ENCODE results near the gene KRTAP19-5. TPM values are rescaled to one million over a fixed set of nuclear protein-coding genes. Genes with fewer than 3 reads are reported as not detected.
"Not testable (repeated sequence)": the region's sequence is repeated elsewhere in the genome, so short reads cannot be mapped to it uniquely, and the experiment has no call there.

The KRTAP19-5 gene
- total RNA-seq: not detected in 2 replicates

DNA sequence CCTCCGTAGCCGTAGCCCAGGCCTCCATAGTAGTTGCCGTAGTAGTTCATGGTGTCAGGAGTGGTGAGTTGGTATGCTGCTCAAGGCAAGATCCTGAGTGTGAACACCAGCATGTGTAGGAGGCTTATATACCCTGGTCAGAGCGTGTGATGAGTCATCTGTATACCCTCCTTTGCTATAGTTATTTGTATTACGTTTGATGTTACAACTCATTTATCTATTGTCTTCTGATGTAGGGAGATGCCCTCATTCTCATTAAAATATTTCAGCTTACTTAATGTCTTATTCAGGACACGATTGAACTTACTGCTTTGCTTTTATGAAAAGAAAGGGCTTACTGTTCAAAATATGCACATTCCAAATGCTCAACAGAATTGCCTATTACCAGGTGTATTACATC lies at the start of gene KRTAP19-5:
TSS of gene KRTAP19-5 (minus strand) at position 101 of the 400 bp plus-strand sequence. CDS start at position 50, 51 bp downstream.
- intact Hi-C loops (cut with micrococcal nuclease): no loop called here
- no peaks in the 10 kb centered on the region for H3K36me3 Mint-ChIP-seq (ENCODE audit: low read depth)
- H3K9me3 Mint-ChIP-seq: no peaks in the 10 kb centered on the region
- no peak within 1 kb of the TSS for H3K4me3 Mint-ChIP-seq
- H3K4me1 Mint-ChIP-seq (ENCODE audit: low read depth): no peaks in the 10 kb centered on the region
- no peak for DNase-seq (ENCODE audit: low spot score)
- no peaks in the 10 kb centered on the region for H3K27me3 Mint-ChIP-seq (ENCODE audit: insufficient read depth)
- H3K27ac Mint-ChIP-seq: no peak within 1 kb of the TSS

DNA sequence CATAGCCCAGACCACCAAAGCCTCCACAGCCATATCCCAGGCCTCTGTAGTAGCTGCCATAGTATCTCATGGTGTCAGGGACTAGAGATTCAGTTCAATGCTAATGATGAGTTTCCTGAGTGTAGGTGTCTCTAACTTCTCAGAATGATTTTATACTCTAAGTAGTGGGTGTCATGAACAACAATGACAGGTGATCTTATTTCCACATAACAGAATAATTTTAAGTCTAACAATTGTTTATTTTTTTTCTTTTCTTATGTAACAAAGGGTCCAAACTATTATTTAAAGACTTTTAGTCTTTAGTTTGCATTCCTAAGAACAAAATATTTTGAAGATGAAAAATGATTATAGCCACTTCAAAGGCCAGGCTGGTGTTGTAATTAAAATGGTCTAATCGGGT lies 39.8 kb upstream of the KRTAP19-5 start, which contains the start of gene KRTAP19-6:
TSS of gene KRTAP19-6 (minus strand) at position 101 of the 400 bp plus-strand sequence. CDS start at position 70, 31 bp downstream.
- H3K9me3 Mint-ChIP-seq: peaks cover 3% of the 10 kb centered on the region
- no peak for DNase-seq (ENCODE audit: low spot score)
- no peak within 1 kb of the TSS for H3K27ac Mint-ChIP-seq
- no peak within 1 kb of the TSS for H3K4me3 Mint-ChIP-seq
- intact Hi-C loops (cut with micrococcal nuclease): no loop called here
- no peaks in the 10 kb centered on the region for H3K27me3 Mint-ChIP-seq (ENCODE audit: insufficient read depth)
- no peaks in the 10 kb centered on the region for H3K4me1 Mint-ChIP-seq (ENCODE audit: low read depth)
- H3K36me3 Mint-ChIP-seq (ENCODE audit: low read depth): no peaks in the 10 kb centered on the region

DNA sequence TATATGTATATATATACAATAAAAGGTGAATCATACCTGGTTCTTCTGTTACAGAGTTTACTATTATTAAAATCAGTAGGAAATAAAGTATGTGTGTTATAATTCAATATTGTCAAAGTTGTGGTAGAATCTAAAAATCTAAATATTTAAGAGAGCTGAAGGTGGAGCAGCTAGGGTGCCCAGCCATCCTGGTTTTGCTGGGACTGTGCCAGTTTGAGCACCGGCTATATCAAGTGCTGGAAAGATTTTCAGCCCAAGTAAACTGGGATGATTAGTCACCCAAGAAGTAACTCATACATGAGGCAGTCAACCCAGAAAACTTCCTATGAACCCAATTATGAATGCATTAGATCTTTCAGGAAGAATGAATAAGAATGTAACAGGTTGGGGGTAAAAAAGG lies 16.9 kb upstream of the KRTAP19-5 start:
- Mint-ChIP-seq H3K4me1 (ENCODE audit: low read depth) (no peaks in the 10 kb centered on the region), H3K4me3 (no peak overlapping the region), H3K27ac (no peak overlapping the region), H3K36me3 (ENCODE audit: low read depth) (no peaks in the 10 kb centered on the region), H3K9me3 (no peaks in the 10 kb centered on the region), H3K27me3 (ENCODE audit: insufficient read depth) (no peaks in the 10 kb centered on the region)
- no peak for DNase-seq (ENCODE audit: low spot score)
- intact Hi-C loops (cut with micrococcal nuclease): no loop called here

GRCh38 chr21:30515681-30516080 lies 13.7 kb upstream of the KRTAP19-5 start:
- H3K27ac Mint-ChIP-seq: no peak overlapping the region

DNA sequence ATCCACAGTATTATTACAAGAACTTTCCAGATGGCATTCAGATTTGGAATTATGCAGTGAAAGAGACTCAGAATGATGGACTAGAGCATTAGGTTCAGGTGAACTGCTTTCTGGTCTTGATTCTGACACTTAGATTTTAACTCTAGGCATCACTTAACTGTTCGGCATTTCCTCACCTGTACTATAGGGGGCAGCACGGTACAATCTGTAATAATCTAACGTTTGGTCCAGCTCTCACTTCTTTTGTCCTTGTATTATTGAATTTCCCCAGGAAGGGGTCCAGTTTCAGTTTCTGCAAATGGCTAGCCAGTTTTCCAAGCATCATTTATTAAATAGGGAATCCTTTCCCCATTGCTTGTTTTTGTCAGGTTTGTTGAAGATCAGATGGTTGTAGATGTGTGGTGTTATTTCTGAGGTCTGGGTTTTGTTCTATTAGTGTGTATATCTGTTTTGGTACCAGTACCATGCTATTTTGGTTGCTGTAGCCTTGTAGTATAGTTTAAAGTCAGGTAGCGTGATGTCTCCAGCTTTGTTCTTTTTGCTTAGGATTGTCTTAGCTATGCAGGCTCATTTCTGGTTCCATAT lies 3.8 kb upstream of the KRTAP19-5 start:
- H3K4me3 Mint-ChIP-seq; H3K36me3 Mint-ChIP-seq (ENCODE audit: low read depth); H3K4me1 Mint-ChIP-seq (ENCODE audit: low read depth); H3K9me3 Mint-ChIP-seq; H3K27ac Mint-ChIP-seq; DNase-seq (ENCODE audit: low spot score); H3K27me3 Mint-ChIP-seq (ENCODE audit: insufficient read depth): not testable (repeated sequence)
- intact Hi-C loops (cut with micrococcal nuclease): loop anchor here (1.0 to 2.0 kb wide), 3 partner anchors 228 to 581 kb away; no protein-coding TSS in a partner anchor

More at GRCh38 chr21:30515681-30516080, 13.7 kb upstream of the KRTAP19-5 start:
- Mint-ChIP-seq H3K9me3 (no peaks in the 10 kb centered on the region), H3K36me3 (ENCODE audit: low read depth) (no peaks in the 10 kb centered on the region), H3K4me3 (no peak overlapping the region), H3K27me3 (ENCODE audit: insufficient read depth) (no peaks in the 10 kb centered on the region), H3K4me1 (ENCODE audit: low read depth) (no peaks in the 10 kb centered on the region)
- intact Hi-C loops (cut with micrococcal nuclease): no loop called here
- DNase-seq (ENCODE audit: low spot score): no peak

- H3K4me3 Mint-ChIP-seq: no peak within 1 kb of the TSS
- no peaks in the 10 kb centered on the region for H3K4me1 Mint-ChIP-seq (ENCODE audit: low read depth)
- H3K27ac Mint-ChIP-seq: no peak within 1 kb of the TSS
- H3K9me3 Mint-ChIP-seq: no peaks in the 10 kb centered on the region
- no peak for DNase-seq (ENCODE audit: low spot score)
- H3K36me3 Mint-ChIP-seq (ENCODE audit: low read depth): no peaks in the 10 kb centered on the region
- intact Hi-C loops (cut with micrococcal nuclease): no loop called here
- H3K27me3 Mint-ChIP-seq (ENCODE audit: insufficient read depth): no peaks in the 10 kb centered on the region
Measured at GRCh38 chr21:30497065-30497464, 4.9 kb downstream of the KRTAP19-5 start, which contains the start of gene KRTAP19-4. Gene KRTAP19-4, minus strand, starts transcription at chr21:30497165. Its CDS starts 55 bp downstream, at chr21:30497110.

- Mint-ChIP-seq H3K27ac (no peak within 1 kb of the TSS), H3K9me3 (peaks cover 10% of the 10 kb centered on the region), H3K4me1 (ENCODE audit: low read depth) (no peaks in the 10 kb centered on the region), H3K27me3 (ENCODE audit: insufficient read depth) (no peaks in the 10 kb centered on the region), H3K36me3 (ENCODE audit: low read depth) (no peaks in the 10 kb centered on the region), H3K4me3 (no peak within 1 kb of the TSS)
- no peak for DNase-seq (ENCODE audit: low spot score)
- intact Hi-C loops (cut with micrococcal nuclease): no loop called here
Measured at GRCh38 chr21:30491963-30492428, 9.9 kb downstream of the KRTAP19-5 start, which contains the start of gene KRTAP19-3. Gene KRTAP19-3, minus strand, starts transcription at chr21:30492013. Its CDS starts 56 bp downstream, at chr21:30491957.

GRCh38 chr21:30487336-30487735 lies 14.6 kb downstream of the KRTAP19-5 start, which contains the start of gene KRTAP19-2:
Gene KRTAP19-2, minus strand, starts transcription at chr21:30487436. Its CDS starts 88 bp downstream, at chr21:30487348.
- Mint-ChIP-seq H3K9me3 (peaks cover 26% of the 10 kb centered on the region), H3K4me1 (ENCODE audit: low read depth) (no peaks in the 10 kb centered on the region), H3K27ac (no peak within 1 kb of the TSS), H3K36me3 (ENCODE audit: low read depth) (no peaks in the 10 kb centered on the region), H3K27me3 (ENCODE audit: insufficient read depth) (no peaks in the 10 kb centered on the region), H3K4me3 (no peak within 1 kb of the TSS)
- DNase-seq (ENCODE audit: low spot score): no peak
- intact Hi-C loops (cut with micrococcal nuclease): no loop called here

DNA sequence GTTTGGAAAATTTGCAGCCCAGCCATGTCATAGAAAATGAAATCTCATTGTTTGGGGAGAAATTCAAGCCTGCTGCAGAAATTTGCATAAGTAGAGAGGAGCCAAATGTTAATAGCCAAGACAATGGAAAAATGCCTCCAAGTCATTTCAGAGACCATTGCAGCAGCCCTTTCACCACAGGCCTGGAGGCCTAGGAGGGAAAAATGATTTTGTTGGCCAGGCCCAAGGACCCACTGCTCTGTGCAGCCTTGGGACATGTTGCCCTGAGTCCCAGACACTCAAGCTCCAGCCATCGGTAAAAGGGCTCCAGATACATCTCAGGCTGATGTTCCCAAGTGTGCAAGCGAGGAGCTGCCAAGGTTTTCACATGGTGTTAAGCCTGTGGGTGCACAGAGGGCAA lies 15.8 kb downstream of the KRTAP19-5 start:
- Mint-ChIP-seq H3K9me3 (peaks cover 26% of the 10 kb centered on the region), H3K4me1 (ENCODE audit: low read depth) (no peaks in the 10 kb centered on the region), H3K4me3 (no peak overlapping the region), H3K27me3 (ENCODE audit: insufficient read depth) (no peaks in the 10 kb centered on the region), H3K36me3 (ENCODE audit: low read depth) (no peaks in the 10 kb centered on the region), H3K27ac (no peak overlapping the region)
- no peak for DNase-seq (ENCODE audit: low spot score)
- intact Hi-C loops (cut with micrococcal nuclease): no loop called here

- Mint-ChIP-seq H3K27me3 (ENCODE audit: insufficient read depth) (no peaks in the 10 kb centered on the region), H3K9me3 (peaks cover 17% of the 10 kb centered on the region), H3K27ac (no peak overlapping the region), H3K36me3 (ENCODE audit: low read depth) (no peaks in the 10 kb centered on the region), H3K4me1 (ENCODE audit: low read depth) (no peaks in the 10 kb centered on the region), H3K4me3 (no peak overlapping the region)
- intact Hi-C loops (cut with micrococcal nuclease): no loop called here
- no peak for DNase-seq (ENCODE audit: low spot score)
Measured at GRCh38 chr21:30482130-30482529, 19.8 kb downstream of the KRTAP19-5 start.

GRCh38 chr21:30480145-30480544 lies 21.8 kb downstream of the KRTAP19-5 start, which contains the start of gene KRTAP19-1:
Gene KRTAP19-1, minus strand, starts transcription at chr21:30480367. Its CDS starts 50 bp downstream, at chr21:30480317.
- DNase-seq (ENCODE audit: low spot score): no peak
- H3K27me3 Mint-ChIP-seq (ENCODE audit: insufficient read depth): no peaks in the 10 kb centered on the region
- H3K9me3 Mint-ChIP-seq: peaks cover 2% of the 10 kb centered on the region
- H3K27ac Mint-ChIP-seq: no peak within 1 kb of the TSS
- no peak within 1 kb of the TSS for H3K4me3 Mint-ChIP-seq
- no peaks in the 10 kb centered on the region for H3K36me3 Mint-ChIP-seq (ENCODE audit: low read depth)
- no peaks in the 10 kb centered on the region for H3K4me1 Mint-ChIP-seq (ENCODE audit: low read depth)
- intact Hi-C loops (cut with micrococcal nuclease): no loop called here

- no peaks in the 10 kb centered on the region for H3K4me1 Mint-ChIP-seq (ENCODE audit: low read depth)
- no peak overlapping the region for H3K27ac Mint-ChIP-seq
- no peaks in the 10 kb centered on the region for H3K36me3 Mint-ChIP-seq (ENCODE audit: low read depth)
- no peaks in the 10 kb centered on the region for H3K9me3 Mint-ChIP-seq
- intact Hi-C loops (cut with micrococcal nuclease): no loop called here
- H3K27me3 Mint-ChIP-seq (ENCODE audit: insufficient read depth): no peaks in the 10 kb centered on the region
- H3K4me3 Mint-ChIP-seq: no peak overlapping the region
- DNase-seq (ENCODE audit: low spot score): no peak
Measured at GRCh38 chr21:30479259-30479658, 22.7 kb downstream of the KRTAP19-5 start.

- no peak overlapping the region for H3K4me3 Mint-ChIP-seq
- H3K27ac Mint-ChIP-seq: no peak overlapping the region
- DNase-seq (ENCODE audit: low spot score): no peak
- no peaks in the 10 kb centered on the region for H3K9me3 Mint-ChIP-seq
- no peaks in the 10 kb centered on the region for H3K27me3 Mint-ChIP-seq (ENCODE audit: insufficient read depth)
- intact Hi-C loops (cut with micrococcal nuclease): no loop called here
- no peaks in the 10 kb centered on the region for H3K4me1 Mint-ChIP-seq (ENCODE audit: low read depth)
- H3K36me3 Mint-ChIP-seq (ENCODE audit: low read depth): no peaks in the 10 kb centered on the region
Measured at GRCh38 chr21:30478004-30478403, 23.9 kb downstream of the KRTAP19-5 start.
